Testis (tissue), 2 donors: Measurements from ENCODE around the gene SH2B3.

Experiments used
- CTCF ChIP-seq, 3 experiments: fragments of 450-650 bp in 2 of 3; fragments of 200-600 bp in 1 of 3; sonication (generic) in 1 of 3; IDR thresholded peaks; one replicate each; pipeline ENCODE4 v1.5.1; 2016 to 2019; ENCODE audit warnings: antibody characterized with exemption in 3 of 3, mild to moderate bottlenecking in 2 of 3, moderate library complexity in 1 of 3
- POLR2A ChIP-seq: fragments of 450-650 bp; IDR thresholded peaks from one replicate; pipeline ENCODE4 v1.6.1; 2017; ENCODE audit warnings: antibody characterized with exemption, mild to moderate bottlenecking, moderate library complexity

GRCh38 chr12:111407377-111408115 lies 1.8 kb downstream of the SH2B3 start:
- TF ChIP-seq CTCF (IDR thresholded peaks at IDR 0.05) (no peak), POLR2A (no peak)
